ENCODE results near the gene HMX1.

Gene HMX1

DNA sequence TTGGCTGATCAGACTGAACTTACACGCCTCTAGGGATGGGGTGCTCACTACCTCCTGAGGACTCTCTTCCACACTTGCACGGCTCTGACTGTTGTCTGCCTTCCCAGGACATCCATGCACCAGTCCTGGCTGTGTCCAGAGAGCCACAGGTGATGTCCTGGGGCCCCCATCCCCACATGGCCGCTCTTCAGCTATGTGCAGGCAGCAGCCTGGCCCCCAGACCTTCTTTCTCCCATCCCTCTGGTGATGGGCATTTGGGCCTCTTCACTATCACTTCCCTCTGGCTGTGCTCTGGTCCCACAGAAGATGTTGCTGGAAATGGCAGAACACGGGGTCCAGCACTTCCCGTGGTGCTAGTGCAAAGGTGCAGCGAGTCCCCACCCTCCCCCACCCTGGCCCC, 40.9 kb upstream of the HMX1 start:
- no peak for DNase-seq (ENCODE audit: low read depth)
- TF ChIP-seq, protein P1, sequence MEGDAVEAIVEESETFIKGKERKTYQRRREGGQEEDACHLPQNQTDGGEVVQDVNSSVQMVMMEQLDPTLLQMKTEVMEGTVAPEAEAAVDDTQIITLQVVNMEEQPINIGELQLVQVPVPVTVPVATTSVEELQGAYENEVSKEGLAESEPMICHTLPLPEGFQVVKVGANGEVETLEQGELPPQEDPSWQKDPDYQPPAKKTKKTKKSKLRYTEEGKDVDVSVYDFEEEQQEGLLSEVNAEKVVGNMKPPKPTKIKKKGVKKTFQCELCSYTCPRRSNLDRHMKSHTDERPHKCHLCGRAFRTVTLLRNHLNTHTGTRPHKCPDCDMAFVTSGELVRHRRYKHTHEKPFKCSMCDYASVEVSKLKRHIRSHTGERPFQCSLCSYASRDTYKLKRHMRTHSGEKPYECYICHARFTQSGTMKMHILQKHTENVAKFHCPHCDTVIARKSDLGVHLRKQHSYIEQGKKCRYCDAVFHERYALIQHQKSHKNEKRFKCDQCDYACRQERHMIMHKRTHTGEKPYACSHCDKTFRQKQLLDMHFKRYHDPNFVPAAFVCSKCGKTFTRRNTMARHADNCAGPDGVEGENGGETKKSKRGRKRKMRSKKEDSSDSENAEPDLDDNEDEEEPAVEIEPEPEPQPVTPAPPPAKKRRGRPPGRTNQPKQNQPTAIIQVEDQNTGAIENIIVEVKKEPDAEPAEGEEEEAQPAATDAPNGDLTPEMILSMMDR (conservative IDR thresholded peaks at IDR 0.05; ENCODE audit: low read depth, low read length), result no peak
- H3K4me3 ChIP-seq (ENCODE audit: low read length), result no peak overlapping the region

DNA sequence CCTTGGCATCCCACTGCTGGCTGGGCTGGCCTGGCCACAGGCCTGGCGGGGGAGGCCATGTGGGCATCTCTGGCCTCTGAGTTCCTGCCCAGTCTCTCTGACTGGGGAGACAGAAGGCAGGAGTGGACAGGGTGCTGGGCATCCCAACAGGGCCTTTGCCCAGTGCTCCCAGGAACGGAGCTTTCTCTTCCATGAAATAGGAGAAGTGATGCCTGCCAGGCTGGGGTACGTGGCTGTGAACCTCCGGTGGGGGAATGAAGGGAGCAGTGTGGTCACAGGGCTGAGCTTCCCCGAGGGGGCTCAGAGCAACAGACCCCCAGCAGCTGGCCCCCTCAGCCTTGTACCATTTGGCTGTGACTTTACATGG, 40.4 kb upstream of the HMX1 start:
- TF ChIP-seq, protein P1 (conservative IDR thresholded peaks at IDR 0.05; ENCODE audit: low read depth, low read length), result no peak

DNA sequence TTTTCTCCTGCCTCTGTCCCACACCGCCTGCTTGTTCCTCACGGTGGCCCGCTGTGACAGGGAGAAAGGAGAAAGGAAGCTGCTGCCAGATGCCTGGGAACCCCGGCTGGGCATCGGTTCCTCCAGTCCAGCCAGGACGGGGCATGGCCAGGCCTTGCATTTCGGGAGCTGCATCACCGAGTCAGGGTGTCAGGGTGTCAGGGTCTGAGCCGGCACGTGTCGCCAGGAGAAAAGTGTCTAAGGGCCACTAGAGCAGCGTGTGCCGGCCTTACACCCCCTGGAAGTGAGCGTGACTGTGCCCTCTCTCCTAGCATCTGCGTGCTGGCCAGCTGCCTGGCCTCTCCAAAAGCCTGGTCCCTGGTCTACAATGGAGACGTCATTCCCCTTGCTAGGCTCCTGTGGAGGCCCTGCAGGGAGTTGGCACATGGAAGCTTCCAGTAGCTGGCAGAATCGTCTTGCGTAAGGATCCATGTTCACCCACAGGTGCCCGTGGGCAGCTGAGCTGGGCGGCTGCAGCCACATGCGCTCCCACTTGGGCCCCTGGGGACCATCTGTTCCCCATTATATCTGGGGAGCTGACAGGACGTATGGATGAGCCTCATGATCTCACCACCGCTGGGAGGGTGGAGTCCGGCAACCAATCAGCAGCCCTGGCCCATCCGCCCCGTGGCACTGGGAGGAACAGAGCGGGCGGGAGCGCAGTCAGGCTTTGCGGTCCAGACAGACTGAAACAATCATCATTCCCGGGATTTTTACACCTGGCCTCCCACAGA, 39.9 kb upstream of the HMX1 start:
- DNase-seq (ENCODE audit: low read depth), result no peak
- TF ChIP-seq, protein P1 (conservative IDR thresholded peaks at IDR 0.05; ENCODE audit: low read depth, low read length), result no peak
- H3K4me3 ChIP-seq (ENCODE audit: low read length), result no peak overlapping the region

More for the DNA sequence above, 40.4 kb upstream of the HMX1 start:
- H3K4me3 ChIP-seq (ENCODE audit: low read length), result no peak overlapping the region
- DNase-seq (ENCODE audit: low read depth), result no peak

DNA sequence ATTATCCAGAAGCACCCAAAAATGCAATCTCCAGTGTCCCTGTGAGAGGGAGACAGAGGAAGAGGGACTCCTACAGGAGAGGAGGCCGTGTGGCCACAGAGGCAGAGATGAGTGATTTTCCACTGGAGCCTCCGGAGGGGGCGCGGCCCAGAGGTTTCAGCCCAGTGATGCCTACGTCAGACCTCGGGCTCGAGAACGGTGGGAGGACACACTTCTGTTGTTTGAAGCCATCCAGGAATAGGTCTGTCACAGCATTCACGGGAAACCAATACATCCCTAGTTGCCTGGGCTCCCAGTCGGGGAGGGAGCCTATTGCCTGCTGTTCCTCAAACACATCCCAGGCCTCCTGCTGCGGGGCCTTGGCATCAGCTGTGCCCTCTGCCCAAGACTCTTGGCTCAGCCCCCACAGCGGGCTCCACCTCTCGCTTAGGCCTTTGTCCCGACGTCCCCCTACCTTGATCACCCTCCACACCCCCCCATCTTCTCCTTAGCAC, 39.2 kb upstream of the HMX1 start:
- TF ChIP-seq, protein P1 (conservative IDR thresholded peaks at IDR 0.05; ENCODE audit: low read depth, low read length), result no peak
- no peak overlapping the region for H3K4me3 ChIP-seq (ENCODE audit: low read length)
- no peak for DNase-seq (ENCODE audit: low read depth)

DNA sequence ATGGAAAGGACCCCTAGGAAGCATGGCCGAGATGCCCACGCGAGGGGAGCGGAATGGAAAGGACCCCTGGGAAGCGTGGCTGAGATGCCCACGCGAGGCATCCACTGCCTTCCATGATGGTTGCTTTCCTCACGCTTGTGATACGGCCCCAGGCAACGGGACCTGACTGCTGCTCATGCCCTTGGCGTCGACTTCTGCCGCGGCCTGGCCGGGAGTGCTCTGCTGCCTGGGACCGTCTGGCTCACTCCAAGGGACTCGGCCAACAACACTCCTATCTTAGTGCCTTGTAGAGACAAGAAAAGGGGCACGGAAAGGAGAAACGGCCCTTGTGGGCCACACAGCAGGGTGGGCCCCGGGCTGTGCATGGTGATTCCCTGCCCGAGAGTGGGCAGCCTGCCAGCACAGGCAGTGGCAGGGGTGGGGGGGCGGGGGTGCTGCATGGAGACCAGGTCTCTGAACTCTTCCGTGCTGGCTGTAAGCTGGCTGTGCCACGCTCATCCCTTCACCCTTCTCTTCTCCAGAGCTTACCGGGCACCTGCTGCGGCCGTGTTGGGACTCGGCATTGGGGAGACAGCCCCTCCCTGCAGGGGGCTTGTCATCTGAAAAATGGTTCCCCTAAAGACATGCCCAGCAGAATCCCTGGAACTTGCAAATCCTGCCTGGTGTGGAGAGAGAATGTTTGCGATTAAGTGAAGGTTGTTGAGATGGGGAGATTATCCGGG, 38.6 kb upstream of the HMX1 start:
- H3K4me3 ChIP-seq (ENCODE audit: low read length), result no peak overlapping the region
- DNase-seq (ENCODE audit: low read depth), result no peak
- TF ChIP-seq, protein P1 (conservative IDR thresholded peaks at IDR 0.05; ENCODE audit: low read depth, low read length), result no peak

DNA sequence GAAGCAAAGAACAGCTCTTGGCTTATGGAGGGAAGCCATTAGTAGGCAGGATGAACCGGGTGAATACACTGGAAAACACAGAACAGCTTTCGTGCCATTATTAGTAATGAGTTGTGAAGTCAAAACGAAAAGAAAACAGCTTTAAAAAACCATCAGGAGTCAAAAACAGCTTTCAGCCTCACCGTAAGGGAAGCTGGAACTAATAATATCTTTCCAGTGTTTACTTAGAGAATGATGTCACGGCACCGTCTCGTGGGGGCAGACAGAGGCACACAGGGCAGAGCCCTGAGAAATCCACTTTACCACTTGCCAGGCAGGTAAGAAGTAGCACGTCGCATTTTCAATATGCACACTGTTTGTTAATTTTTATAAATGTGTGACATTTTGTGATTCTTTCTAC, 37.9 kb upstream of the HMX1 start:
- no peak for DNase-seq (ENCODE audit: low read depth)
- H3K4me3 ChIP-seq (ENCODE audit: low read length), result no peak overlapping the region
- TF ChIP-seq, protein P1 (conservative IDR thresholded peaks at IDR 0.05; ENCODE audit: low read depth, low read length), result no peak

Data from retinal pigment epithelial cell (primary cell).